ENCODE data around the gene CAD.

The CAD gene

DNA sequence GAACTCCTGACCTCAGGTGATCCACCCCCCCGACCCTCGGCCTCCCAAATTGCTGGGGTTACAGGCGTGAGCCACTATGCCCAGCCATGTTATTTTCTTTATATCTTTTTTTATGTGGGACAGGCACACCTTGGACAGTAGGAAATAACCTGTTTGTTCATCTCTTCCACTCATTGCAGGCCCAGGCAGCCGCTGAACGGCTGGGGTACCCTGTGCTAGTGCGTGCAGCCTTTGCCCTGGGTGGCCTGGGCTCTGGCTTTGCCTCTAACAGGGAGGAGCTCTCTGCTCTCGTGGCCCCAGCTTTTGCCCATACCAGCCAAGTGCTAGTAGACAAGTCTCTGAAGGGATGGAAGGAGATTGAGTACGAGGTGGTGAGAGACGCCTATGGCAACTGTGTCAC, 8.4 kb downstream of the CAD start:
- DNase-seq (ENCODE audit: low read depth in 2 of 2): no peak

DNA sequence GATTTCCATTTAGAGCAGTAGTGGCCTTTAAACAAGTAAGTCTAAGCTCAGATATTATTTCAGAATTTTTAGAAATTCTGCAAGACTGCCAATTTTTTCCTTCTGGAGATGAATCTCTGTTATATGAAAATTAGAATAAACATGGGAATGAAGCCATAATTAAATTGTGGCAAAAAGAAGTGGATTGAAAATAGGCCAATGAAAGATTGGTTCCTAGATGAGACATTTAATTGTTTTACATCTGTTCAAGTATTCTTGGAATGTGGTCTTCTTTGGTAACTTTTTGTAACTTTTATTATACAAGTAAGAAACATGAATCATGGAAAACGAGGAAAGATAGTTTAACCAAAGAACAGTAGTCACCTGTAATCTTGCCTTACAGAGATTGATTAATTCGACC, 10.3 kb downstream of the CAD start:
- DNase-seq (ENCODE audit: low read depth in 2 of 2): no peak

DNA sequence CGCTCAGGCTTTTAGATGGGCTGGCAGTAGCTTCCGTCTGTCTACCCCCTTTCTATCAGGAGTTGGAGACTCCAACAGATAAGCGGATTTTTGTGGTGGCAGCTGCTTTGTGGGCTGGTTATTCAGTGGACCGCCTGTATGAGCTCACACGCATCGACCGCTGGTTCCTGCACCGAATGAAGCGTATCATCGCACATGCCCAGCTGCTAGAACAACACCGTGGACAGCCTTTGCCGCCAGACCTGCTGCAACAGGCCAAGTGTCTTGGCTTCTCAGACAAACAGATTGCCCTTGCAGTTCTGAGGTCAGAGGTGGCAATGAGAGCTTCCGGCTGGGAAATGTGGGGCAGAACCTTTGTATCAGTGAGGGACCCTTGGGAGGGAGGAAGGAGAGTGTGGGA, 14.8 kb downstream of the CAD start:
- DNase-seq (ENCODE audit: low read depth in 2 of 2): no peak

DNA sequence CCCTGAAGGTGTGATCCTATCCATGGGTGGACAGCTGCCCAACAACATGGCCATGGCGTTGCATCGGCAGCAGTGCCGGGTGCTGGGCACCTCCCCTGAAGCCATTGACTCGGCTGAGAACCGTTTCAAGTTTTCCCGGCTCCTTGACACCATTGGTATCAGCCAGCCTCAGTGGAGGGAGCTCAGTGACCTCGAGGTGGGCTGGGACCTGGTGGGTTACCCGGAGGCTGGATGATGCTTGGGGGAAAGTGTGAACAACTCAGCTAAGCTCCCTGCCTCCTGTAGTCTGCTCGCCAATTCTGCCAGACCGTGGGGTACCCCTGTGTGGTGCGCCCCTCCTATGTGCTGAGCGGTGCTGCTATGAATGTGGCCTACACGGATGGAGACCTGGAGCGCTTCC, 16.2 kb downstream of the CAD start:
- no peak for DNase-seq (ENCODE audit: low read depth in 2 of 2)

DNA sequence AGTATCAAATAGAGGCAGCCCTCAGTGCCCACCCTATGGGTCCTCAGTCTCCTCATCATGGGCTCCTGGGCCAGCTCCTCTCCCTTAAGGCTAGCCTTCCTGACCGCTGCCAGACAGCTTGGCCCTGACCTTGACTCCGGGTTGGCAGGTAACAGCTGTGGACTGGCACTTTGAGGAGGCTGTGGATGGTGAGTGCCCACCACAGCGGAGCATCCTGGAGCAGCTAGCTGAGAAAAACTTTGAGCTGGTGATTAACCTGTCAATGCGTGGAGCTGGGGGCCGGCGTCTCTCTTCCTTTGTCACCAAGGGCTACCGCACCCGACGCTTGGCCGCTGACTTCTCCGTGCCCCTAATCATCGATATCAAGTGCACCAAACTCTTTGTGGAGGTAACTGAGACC, 19.0 kb downstream of the CAD start:
- DNase-seq (ENCODE audit: low read depth in 2 of 2): no peak

DNA sequence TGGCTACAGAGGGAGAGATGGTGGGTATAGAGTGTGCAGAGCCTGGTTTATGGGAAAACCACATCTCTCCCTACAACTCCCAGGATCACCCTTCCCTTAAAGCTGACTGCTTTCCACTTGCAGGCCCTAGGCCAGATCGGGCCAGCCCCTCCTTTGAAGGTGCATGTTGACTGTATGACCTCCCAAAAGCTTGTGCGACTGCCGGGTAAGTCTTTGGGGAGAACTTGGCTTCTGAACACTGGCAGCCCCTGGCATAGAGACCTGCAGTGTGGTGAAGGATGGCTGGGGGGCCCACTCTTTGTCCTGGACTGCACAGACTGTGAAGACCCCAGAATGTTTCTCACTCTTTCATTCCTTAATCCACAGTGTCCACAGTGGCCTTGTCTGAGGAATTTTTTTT, 19.5 kb downstream of the CAD start:
- no peak for DNase-seq (ENCODE audit: low read depth in 2 of 2)

DNA sequence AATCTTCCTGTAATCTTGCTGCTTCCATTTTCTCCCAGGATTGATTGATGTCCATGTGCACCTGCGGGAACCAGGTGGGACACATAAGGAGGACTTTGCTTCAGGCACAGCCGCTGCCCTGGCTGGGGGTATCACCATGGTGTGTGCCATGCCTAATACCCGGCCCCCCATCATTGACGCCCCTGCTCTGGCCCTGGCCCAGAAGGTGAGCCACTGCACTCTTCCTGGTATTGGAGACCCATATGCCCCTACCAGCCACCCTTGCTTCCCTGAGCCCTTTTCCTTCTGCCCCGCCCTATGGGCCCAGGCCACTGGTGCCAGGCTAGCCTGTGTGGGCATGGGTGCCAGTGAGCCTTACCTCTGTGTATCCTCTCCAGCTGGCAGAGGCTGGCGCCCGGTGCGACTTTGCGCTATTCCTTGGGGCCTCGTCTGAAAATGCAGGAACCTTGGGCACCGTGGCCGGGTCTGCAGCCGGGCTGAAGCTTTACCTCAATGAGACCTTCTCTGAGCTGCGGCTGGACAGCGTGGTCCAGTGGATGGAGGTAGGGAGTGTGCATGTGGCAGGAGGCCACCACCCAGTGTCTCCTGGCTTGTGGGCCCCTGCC, 20.3 kb downstream of the CAD start:
- DNase-seq (ENCODE audit: low read depth in 2 of 2): no peak

DNA sequence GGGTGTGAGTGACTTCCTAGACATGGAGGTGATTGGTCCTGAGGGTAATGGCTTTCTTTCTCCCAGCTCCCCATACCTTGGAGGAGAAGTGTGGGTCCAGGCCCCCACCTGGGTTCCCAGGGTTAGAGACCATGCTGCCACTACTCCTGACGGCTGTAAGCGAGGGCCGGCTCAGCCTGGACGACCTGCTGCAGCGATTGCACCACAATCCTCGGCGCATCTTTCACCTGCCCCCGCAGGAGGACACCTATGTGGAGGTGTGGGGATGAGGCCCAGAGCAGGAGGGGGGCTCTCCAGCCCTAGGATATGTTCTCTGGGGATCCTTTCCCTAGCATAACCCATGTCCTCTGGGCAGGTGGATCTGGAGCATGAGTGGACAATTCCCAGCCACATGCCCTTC, 21.8 kb downstream of the CAD start:
- DNase-seq (ENCODE audit: low read depth in 2 of 2): no peak

DNA sequence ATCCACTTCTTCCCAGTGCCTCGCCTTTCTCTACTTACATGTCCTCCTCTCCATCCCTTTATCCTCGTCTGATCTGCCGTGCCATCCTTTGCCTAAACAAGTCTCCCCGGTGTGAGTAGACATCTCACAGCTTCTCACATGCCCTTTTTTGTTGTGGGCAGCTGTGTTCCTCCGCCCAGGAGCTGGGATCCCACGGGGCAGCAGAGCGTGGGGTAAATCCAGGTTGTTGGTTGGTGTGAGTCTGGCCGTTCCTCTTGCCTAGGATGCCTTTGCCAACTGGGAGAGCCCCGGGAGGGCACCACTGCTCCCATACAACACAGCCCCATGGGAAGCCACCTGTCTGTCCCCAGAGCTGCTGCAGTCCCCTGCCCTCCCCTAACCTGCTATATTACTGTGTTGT, 23.2 kb downstream of the CAD start:
- DNase-seq (ENCODE audit: low read depth in 2 of 2): no peak

DNA sequence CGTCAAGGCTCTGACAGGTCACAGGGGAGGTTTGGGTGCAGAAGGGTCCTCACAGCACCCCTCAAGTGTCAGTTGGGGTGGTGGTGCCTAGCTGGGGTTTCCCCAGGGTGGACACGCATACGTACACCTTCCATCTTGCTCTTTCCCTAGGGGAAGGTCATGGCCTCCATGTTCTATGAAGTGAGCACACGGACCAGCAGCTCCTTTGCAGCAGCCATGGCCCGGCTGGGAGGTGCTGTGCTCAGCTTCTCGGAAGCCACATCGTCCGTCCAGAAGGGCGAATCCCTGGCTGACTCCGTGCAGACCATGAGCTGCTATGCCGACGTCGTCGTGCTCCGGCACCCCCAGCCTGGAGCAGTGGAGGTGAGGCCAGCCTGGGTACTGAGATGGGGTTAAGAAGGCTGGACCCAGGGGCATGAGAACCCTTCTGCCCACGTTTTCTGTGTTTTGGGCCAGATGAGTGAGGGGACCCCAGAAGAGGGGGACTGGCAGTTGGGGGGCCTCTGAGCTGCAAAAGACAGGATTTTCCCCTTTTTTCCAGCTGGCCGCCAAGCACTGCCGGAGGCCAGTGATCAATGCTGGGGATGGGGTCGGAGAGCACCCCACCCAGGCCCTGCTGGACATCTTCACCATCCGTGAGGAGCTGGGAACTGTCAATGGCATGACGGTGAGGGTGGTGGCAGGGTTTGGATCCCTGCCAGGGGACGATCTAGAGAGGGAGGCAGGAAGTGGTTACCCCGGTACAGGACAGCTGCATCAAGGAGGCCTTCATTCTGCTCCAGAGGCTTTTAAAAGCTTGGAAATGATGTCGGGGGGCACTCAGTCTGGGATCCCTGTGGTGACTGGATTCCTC, 24.8 kb downstream of the CAD start:
- DNase-seq (ENCODE audit: low read depth in 2 of 2): no peak

DNA sequence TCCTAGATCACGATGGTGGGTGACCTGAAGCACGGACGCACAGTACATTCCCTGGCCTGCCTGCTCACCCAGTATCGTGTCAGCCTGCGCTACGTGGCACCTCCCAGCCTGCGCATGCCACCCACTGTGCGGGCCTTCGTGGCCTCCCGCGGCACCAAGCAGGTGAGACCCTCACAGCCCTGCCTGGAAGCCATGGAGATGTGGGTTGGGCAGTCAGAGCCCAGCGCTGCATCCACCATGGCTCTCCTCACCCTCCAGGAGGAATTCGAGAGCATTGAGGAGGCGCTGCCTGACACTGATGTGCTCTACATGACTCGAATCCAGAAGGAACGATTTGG, 25.4 kb downstream of the CAD start:
- DNase-seq (ENCODE audit: low read depth in 2 of 2): no peak

DNA sequence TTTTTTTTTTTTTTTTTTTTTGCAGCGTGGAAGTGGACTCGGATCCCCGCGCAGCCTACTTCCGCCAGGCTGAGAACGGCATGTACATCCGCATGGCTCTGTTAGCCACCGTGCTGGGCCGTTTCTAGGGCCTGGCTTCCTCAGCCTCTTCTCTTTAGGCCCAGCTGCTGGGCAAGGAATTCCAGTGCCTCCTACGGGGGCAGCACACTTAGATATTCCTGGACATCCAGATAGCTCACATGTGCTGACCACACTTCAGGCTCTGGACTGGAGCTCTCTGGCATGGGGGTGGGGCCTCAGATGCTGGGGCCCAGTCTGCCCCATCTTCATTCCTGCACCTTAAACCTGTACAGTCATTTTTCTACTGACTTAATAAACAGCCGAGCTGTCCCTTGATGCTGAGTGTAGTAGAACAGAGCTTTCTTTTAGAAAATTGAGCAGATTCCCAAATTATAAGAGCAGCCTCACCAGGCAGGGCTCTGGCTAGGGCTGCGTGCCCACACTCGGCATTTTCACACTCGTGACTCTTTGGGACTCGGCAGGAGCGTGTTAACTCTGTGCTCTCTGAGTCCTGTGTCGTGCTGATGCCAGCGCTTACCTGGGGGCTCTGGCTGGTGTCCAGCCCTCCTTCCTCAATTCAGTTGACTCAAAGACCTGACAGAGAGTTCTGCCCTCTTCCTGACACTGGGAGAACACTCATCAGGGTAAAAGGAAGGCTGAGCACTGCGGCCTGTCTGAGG, 26.4 kb downstream of the CAD start:
- DNase-seq (ENCODE audit: low read depth in 2 of 2): no peak

DNA sequence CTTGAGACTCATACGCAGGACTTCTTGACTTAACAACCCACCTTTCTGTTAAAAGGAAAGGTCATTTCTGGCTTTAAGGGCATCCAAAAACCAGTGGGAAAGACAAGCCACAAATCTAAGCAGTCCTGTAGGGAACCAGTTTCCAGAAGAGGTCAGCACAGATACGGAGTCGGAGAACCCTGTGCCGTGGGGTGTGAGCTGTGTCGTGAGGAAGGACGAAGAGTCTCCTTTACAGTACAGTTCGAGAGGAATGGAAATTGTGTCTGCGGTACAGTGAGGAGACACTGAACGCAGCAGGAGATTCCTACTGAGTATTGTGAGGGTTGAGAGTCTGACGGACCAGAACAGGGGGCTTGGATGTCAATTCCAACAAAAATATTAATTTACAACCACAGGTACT, 27.9 kb downstream of the CAD start:
- no peak for DNase-seq (ENCODE audit: low read depth in 2 of 2)

DNA sequence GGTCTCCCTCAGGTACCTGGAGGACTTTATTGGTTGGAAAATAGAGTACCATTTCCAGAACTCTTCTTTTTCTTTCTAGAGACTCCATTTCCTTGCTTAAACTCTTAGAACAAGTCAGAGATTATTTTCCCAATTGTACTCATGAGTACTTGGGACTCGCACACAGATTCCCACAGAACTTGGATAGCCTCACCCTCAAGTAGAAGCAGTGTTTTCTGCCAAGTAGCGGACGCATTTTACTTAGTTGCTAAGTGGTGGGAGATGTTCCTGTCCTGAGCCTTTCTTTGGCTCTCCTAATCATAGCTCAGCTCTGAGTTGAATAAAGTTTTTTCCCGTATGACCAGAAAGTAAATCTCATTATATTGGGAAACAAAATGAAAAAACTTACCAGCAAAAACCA, 28.5 kb downstream of the CAD start:
- DNase-seq (ENCODE audit: low read depth in 2 of 2): no peak

DNA sequence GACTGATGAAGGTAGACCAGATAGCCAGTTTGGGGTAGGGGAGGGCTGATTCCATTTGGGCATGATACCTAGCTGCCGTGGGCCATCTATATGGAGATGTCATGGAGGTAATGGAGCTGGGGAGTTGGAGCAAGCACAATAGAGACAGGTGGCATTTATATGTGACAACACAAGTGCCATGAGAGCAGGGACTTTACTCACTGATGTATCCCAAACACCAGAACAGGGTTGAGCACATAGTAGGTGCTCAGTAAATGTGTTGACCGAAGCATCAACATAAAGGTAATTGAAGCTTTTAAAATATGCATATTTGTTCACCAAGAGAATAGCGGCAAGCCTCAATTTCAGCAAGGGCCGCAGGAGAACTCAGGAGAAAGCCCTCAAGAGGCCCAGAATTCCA, 30.7 kb downstream of the CAD start:
- DNase-seq (ENCODE audit: low read depth in 2 of 2): no peak

DNA sequence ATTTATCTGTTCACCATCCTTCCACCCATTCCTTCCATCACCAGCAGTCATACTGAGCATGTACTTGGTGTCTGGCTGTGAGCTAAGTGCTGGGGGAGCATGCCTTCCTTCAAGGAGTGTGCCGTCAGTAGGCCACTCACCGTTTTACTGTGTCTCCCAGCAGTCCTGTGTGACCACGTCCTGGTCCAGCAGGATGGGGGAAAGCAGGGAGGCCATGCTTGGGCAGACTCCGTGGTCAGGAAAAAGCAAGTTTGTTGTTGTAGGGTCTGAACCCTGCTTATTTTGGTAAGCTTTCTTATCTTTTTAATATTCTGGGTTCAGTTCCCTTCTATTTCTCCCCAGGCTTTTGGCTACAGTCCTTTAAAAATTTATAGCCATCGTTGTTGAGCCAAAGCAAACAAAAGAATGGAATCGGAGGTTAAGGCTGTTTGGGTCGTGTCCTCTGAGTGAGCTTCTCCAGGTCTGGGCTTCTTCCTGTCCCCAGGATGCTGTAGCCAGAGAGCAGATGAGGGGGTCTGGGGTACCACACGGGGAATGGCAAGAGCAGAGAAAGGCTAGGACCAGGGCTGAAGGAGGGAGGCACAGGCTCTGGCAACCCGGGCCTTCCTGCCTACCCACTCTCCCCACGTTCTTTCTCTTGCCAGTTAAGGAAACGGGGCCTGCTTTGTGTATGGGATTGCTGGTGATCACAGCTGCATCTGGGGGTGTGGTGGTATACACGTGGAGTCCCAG, 32.2 kb downstream of the CAD start:
- no peak for DNase-seq (ENCODE audit: low read depth in 2 of 2)

DNA sequence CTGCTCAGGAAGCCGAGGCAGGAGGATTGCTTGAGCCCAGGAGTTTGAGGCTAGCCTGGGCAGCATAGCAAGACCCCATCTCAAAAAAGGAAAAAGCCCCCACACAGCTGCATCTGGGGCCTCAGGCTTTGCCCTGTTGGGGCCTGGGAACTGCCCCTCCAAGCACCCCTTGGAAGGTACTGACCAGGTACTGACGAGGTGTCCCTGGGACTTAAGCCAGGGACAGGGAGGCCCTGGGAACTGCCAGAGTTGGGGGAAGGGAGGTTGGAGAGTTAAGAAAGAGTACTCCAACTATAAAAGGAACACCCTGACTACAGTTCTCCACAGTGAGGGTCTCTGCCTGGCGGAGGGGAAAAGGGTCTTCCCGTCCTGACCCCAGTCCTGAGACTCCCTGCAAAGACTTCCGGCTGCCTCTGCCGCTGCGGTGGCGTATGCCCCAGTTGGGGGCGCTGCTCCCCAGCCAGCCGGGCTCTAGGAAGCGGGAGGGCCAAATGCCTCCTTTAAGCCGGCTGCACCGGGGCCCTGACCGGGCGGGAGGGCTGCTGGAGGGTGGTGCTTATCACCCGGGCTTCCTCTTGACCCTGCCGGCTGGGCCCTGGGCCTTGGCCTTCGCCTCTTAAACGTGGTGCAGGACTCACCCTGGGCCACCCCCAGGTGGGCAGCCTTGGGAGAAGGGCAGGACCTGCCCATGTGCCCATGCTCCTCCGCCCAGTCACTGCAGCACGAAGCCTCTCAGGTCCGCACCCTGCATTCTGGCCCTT, 32.9 kb downstream of the CAD start:
- peak; percentile 34 to 54 for DNase-seq (ENCODE audit: low read depth in 2 of 2)

DNA sequence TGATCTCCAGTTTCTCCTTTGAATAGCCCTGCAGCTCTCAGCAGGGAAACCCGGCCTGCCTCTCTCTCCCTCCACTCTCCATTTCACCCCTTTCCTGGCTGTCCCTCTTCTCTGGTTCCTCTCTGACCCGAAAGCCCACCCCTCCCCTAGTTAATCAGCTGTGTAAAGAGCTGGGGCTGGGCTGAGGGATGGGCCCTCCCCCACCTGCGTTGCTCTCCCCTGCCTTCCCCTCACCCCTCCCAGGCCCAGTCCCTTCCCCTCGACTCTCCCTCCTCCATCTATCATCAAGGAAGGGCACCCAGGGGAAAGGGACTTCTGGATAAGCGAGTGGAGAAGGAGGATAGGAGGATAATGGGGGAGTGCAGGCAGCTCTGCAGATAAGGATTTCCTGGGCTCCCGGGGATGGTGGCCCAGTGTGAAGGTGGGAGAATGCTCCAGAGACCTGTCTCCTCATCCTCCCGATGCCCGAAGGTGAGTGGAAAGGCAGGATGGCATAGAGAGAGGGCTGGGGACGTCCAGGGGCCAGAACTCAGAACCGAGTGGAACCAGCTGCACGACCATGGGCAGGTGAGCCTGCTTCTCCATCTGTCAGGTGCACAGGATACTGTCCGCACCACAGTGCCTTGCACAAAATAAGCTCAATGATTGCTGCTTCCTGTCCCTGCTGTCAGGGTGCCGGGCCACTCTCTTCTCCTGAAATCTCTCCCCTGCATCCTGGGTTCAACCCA, 33.6 kb downstream of the CAD start:
- DNase-seq (ENCODE audit: low read depth in 2 of 2): no peak

DNA sequence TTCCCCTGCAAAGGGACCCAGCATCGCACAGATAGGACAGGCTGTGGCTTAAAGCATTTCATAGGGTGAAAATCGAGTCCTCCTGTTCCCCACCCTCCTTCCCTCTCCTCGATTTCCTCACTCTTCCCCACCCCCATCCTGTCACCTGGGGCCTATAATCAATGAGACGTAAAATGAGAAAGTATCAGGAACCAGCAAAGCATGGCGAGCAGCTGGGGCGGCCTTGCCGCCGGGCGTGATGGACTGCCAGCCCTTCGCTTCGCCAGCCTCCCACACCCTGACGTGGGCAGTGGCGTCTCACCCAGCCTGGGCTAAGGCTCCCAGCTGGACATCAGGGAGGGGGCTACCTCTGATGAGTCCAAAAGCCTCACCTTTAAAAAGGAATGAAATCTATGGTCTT, 34.6 kb downstream of the CAD start:
- DNase-seq (ENCODE audit: low read depth in 2 of 2): no peak

DNA sequence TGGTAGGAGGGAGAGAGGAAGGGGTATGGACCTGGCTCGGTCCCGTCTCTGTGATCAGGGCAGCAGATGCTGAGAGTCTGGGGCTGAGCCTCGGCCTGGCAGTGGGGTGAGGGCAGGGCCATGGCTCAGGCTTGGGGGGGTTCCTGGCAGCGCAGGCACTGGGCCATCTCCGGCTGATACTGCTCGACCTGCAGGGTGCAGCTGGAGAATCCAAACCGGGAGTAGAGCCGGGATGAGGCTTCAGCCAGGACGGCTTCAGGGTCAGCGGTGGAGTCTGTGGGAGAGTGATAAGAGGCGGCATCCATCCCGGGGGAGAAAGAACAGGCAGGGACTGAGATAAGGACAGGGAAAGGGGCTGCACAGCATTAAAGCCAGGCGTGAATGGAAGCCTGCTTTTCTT, 38.0 kb downstream of the CAD start:
- no peak for DNase-seq (ENCODE audit: low read depth in 2 of 2)

DNA sequence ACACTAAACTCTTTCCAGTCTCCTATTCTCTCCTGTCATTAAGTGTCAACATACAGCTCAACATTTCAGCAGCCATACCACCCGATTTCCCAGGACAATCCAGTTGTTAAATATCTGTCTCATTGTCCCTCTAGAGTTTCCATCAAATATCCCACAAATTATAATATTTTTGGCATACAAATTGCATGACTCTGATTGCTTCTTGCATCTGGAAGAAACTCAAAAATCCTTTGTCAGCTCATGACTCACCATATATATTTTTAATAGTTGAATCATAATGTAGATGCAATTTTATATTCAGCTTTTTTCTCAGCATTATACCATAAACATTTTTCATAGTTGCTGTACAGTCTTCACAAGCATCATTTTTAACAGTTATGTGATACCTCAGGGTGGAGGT, 38.5 kb downstream of the CAD start:
- DNase-seq (ENCODE audit: low read depth in 2 of 2): no peak

Measured in stimulated activated CD4-positive, alpha-beta T cell treated with anti-CD3 and anti-CD28 coated beads, Interleukin-15, amount 100 ng/mL, for 48 hours (primary cell).